ENCODE data around the gene PRPF19.
A peak's percentile ranks its signal among the peaks of the same experiment; 100 is the strongest.

PRPF19 gene

GRCh38 chr11:60906132-60906972, at the start of gene PRPF19:
Gene PRPF19, minus strand, starts transcription at chr11:60906585. Its CDS starts 203 bp downstream, at chr11:60906382.
- Histone ChIP-seq H3F3A (ENCODE audit: low read depth) (no peaks in the 10 kb centered on the region), H3K9me2 (replicated peaks; ENCODE audit: low read depth, low read length) (no peaks in the 10 kb centered on the region), H3K27me3 (ENCODE audit: insufficient read depth, low read length, poor library complexity, severe bottlenecking) (no peaks in the 10 kb centered on the region), H2AFZ (ENCODE audit: low read length) (peak within 1 kb of the TSS; percentile 90), H3K9me3 (ENCODE audit: insufficient read depth, low read depth, low read length) (no peaks in the 10 kb centered on the region), H3K4me2 (ENCODE audit: low read depth, low read length, poor library complexity, severe bottlenecking) (peak within 1 kb of the TSS; percentile 100), H4K20me1 (ENCODE audit: insufficient read depth, low read length, poor library complexity, severe bottlenecking) (peaks cover 37% of the 10 kb centered on the region), H3K36me3 (ENCODE audit: insufficient read depth, low read length) (peaks cover 21% of the 10 kb centered on the region; the same call in 1 of the 2 replicates), H3K79me2 (ENCODE audit: insufficient read depth, low read length) (peaks cover 50% of the 10 kb centered on the region), H3K9ac (ENCODE audit: low read depth, low read length, poor library complexity, severe bottlenecking) (peak within 1 kb of the TSS; percentile 98), H3K4me1 (ENCODE audit: insufficient read depth, low read length, poor library complexity, severe bottlenecking) (peaks cover 41% of the 10 kb centered on the region), H3K4me3 (ENCODE audit: low read length, poor library complexity, severe bottlenecking) (peak within 1 kb of the TSS; percentile 99)
- TF ChIP-seq CTCF (conservative IDR thresholded peaks at IDR 0.05; ENCODE audit: low read length) = no peak
- TF ChIP-seq EZH2phosphoT487 (IDR thresholded peaks at IDR 0.05; ENCODE audit: borderline replicate concordance) = no peak

GRCh38 chr11:60955571-60955970, 49.2 kb upstream of the PRPF19 start:
- H3K9ac ChIP-seq (ENCODE audit: low read depth, low read length, poor library complexity, severe bottlenecking) = no peak overlapping the region
- H3K27me3 ChIP-seq (ENCODE audit: insufficient read depth, low read length, poor library complexity, severe bottlenecking) = no peaks in the 10 kb centered on the region
- no peaks in the 10 kb centered on the region for H4K20me1 ChIP-seq (ENCODE audit: insufficient read depth, low read length, poor library complexity, severe bottlenecking)
- H3K9me2 ChIP-seq (replicated peaks; ENCODE audit: low read depth, low read length) = no peaks in the 10 kb centered on the region
- H3K79me2 ChIP-seq (ENCODE audit: insufficient read depth, low read length) = no peaks in the 10 kb centered on the region
- no peaks in the 10 kb centered on the region for H3K9me3 ChIP-seq (ENCODE audit: insufficient read depth, low read depth, low read length)
- H2AFZ ChIP-seq (ENCODE audit: low read length) = no peak overlapping the region
- TF ChIP-seq CTCF (conservative IDR thresholded peaks at IDR 0.05; ENCODE audit: low read length) (no peak), EZH2phosphoT487 (IDR thresholded peaks at IDR 0.05; ENCODE audit: borderline replicate concordance) (no peak)
- no peak overlapping the region for H3K4me2 ChIP-seq (ENCODE audit: low read depth, low read length, poor library complexity, severe bottlenecking)
- H3F3A ChIP-seq (ENCODE audit: low read depth) = no peaks in the 10 kb centered on the region
- H3K4me3 ChIP-seq (ENCODE audit: low read length, poor library complexity, severe bottlenecking) = no peak overlapping the region
- H3K4me1 ChIP-seq (ENCODE audit: insufficient read depth, low read length, poor library complexity, severe bottlenecking) = peaks cover 5% of the 10 kb centered on the region
- H3K36me3 ChIP-seq (ENCODE audit: insufficient read depth, low read length) = no peaks in the 10 kb centered on the region

- Histone ChIP-seq H3K79me2 (ENCODE audit: insufficient read depth, low read length) (no peaks in the 10 kb centered on the region), H3K9me3 (ENCODE audit: insufficient read depth, low read depth, low read length) (no peaks in the 10 kb centered on the region), H3K4me2 (ENCODE audit: low read depth, low read length, poor library complexity, severe bottlenecking) (no peak overlapping the region), H3K36me3 (ENCODE audit: insufficient read depth, low read length) (no peaks in the 10 kb centered on the region), H3K4me1 (ENCODE audit: insufficient read depth, low read length, poor library complexity, severe bottlenecking) (peaks cover 5% of the 10 kb centered on the region), H2AFZ (ENCODE audit: low read length) (no peak overlapping the region), H3F3A (ENCODE audit: low read depth) (no peaks in the 10 kb centered on the region), H3K9ac (ENCODE audit: low read depth, low read length, poor library complexity, severe bottlenecking) (no peak overlapping the region), H3K9me2 (replicated peaks; ENCODE audit: low read depth, low read length) (no peaks in the 10 kb centered on the region), H3K4me3 (ENCODE audit: low read length, poor library complexity, severe bottlenecking) (no peak overlapping the region), H3K27me3 (ENCODE audit: insufficient read depth, low read length, poor library complexity, severe bottlenecking) (no peaks in the 10 kb centered on the region), H4K20me1 (ENCODE audit: insufficient read depth, low read length, poor library complexity, severe bottlenecking) (no peaks in the 10 kb centered on the region)
- TF ChIP-seq EZH2phosphoT487 (IDR thresholded peaks at IDR 0.05; ENCODE audit: borderline replicate concordance) (no peak), CTCF (conservative IDR thresholded peaks at IDR 0.05; ENCODE audit: low read length) (no peak)
Observed at GRCh38 chr11:60954421-60954820, 48.0 kb upstream of the PRPF19 start.
